Pancreas (tissue), 10 donors: ENCODE data around the gene BIRC2. TPM values are rescaled to one million over a fixed set of nuclear protein-coding genes. Genes with fewer than 3 reads are reported as not detected.
A peak's percentile ranks its signal among the peaks of the same experiment; 100 is the strongest.
"Not testable (repeated sequence)": the region's sequence is repeated elsewhere in the genome, so short reads cannot be mapped to it uniquely, and the experiment has no call there.

Experiments
- ATAC-seq, 4 donors: fragments of 200-7000 bp; cut with Tn5 transposase; one replicate each; pipeline versions ENCODE4 v1.8.0 to v1.9.1; 2020; ENCODE audit warnings: mild to moderate bottlenecking in 4 of 4, moderate library complexity in 4 of 4
- DNase-seq, 6 donors: peaks; one replicate each; pipeline ENCODE4 v3.0.0-alpha.2; 2020
- FAIRE-seq: peaks from 2 replicates; lab custom pipeline; 2012; peaks lifted over from hg19 to GRCh38; lab: Jason Lieb, UNC
- H3K27ac ChIP-seq, 4 donors: fragments of 200-600 bp; sonication (generic); 1 replicate in 3 of 4; 2 replicates in 1 of 4; pipeline versions ENCODE4 v1.5.0 to v1.8.0; 2020
- H3K27me3 ChIP-seq, 4 donors: fragments of 200-600 bp; one replicate each; pipeline ENCODE4 v1.8.0; 2021
- H3K36me3 ChIP-seq, 3 donors: fragments of 200-600 bp; sonication (generic) in 1 of 3; one replicate each; pipeline versions ENCODE4 v1.5.0 to v1.8.0; 2020 to 2021
- H3K4me1 ChIP-seq, 3 donors: fragments of 200-600 bp; one replicate each; pipeline ENCODE4 v1.8.0; 2021
- H3K4me3 ChIP-seq, 4 donors: fragments of 200-600 bp; sonication (generic) in 2 of 4; one replicate each; pipeline versions ENCODE4 v1.5.0 to v1.8.0; 2020 to 2021
- H3K9me3 ChIP-seq, 4 donors: fragments of 200-600 bp; one replicate each; pipeline ENCODE4 v1.8.0; 2021
- WGBS, 2 donors: extraction: QIAGEN DNeasy Blood & Tissue Kit; methylation state at CpG; one replicate each; pipeline ENCODE4 v1.1.7; 2013; 5-methylcytosine and 5-hydroxymethylcytosine counted together
- intact Hi-C, 3 donors: fragments of 100-400 bp; cut with DNase I; formaldehyde crosslinking; loops; one replicate each; pipeline versions ENCODE4 v1.11.1 to v1.14.2; 2022
- polyA plus RNA-seq, 2 donors: library from polyadenylated mRNA; stranded (reverse); fragments of 200-250 nt; gene quantifications; one replicate each; pipeline ENCODE4 v1.2.3, GENCODE V29; 2013
- total RNA-seq, 6 donors: library from RNA; stranded (reverse); fragmentation: NEBNext Ultra II Directional in 4 of 6; extraction: Animal tissue kit (Norgen Biotek cat#: 25700) in 4 of 6; gene quantifications; one replicate each; pipeline versions ENCODE4 v1.2.1 to v1.2.4, GENCODE V29; 2021 to 2023
- TF ChIP-seq, protein P1 (sequence below), 4 donors: fragments of 200-600 bp; sonication (generic) in 3 of 4; IDR thresholded peaks; one replicate each; pipeline versions ENCODE4 v1.5.0 to v1.8.0; 2021; ENCODE audit warnings: antibody characterized with exemption in 4 of 4
- donor health status: healthy with polysubstance abuse.
- donor health status: DM: no; HTN: no; CAD: no; lungs with moderate emphysema.
- donor health status: DM: no; HTN: no; CAD: no.
- donor health status: control.
- donor health status: control.
- donor health status: Bipolar disorder and iron deficiency.
- donor health status: DM: yes; HTN: yes; CAD: no.
- donor health status: DM: no; HTN: no; CAD: no.
- donor health status: DM: no; HTN: no; CAD: no.
- donor health status: DM: yes; HTN: yes; CAD: no.

The BIRC2 gene
- total and polyA plus RNA-seq, 8 donors = 20.2 to 39.1 (median 23.4) TPM

DNA sequence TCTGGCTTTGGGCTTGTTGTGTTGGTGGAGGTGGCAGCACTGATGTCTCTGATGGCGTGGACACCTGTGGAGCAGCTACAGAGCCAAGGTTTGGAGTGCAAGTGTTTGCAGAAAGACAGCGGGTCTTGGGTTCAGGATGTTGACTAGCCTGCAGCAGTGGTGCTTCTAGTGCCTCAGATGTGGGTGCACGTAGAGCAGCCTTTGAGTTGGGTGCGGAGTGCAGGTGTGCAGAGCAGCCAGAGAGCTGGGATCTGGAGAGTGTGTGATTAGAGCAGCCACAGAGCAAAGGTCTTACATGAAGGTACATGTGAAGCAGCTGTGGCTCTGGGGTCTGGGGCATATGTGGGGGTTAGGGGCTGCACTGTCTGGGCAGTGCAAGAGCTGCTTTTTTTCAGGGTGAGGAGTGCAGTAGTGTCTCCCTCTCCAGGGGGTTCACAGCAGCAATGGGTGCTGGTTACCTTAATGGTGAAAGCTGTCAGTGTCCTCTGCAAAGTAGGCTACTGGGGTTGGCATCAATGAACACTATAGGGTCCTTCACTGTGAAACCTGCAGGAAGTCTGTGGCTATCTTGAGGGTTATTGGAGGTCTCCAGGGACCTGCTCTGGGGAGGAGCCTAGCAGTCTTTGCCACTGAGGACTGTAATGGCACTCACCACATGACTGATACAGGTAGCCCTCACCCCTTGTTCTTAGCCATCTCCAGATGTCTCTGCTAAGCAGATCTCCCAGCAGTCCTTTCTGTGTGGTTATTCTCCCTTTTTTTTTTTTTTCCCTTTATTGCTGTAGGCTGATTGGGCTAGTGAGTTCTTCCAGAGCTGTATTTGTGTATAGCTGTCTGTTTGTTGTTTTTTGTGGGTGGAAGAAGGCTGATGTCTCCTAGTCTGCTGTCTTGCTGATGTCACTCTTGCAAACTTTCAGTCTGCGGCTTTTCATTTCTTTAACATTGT lies 14.3 kb downstream of the BIRC2 start:
- intact Hi-C loops = loop anchor here in 1 of 3 donors (10.0 kb wide), 1 partner anchor 133 kb away; no protein-coding TSS in a partner anchor
- FAIRE-seq (no peak), DNase-seq (no peak), ATAC-seq (peak in 1 of 4 donors; percentile 18)
- peaks cover 0 to 36% (median 15%) of the 10 kb centered on the region in 3 donors for H3K36me3 ChIP-seq
- peaks cover 0 to 8% (median 0%) of the 10 kb centered on the region in 3 donors for H3K4me1 ChIP-seq
- TF ChIP-seq, protein P1, sequence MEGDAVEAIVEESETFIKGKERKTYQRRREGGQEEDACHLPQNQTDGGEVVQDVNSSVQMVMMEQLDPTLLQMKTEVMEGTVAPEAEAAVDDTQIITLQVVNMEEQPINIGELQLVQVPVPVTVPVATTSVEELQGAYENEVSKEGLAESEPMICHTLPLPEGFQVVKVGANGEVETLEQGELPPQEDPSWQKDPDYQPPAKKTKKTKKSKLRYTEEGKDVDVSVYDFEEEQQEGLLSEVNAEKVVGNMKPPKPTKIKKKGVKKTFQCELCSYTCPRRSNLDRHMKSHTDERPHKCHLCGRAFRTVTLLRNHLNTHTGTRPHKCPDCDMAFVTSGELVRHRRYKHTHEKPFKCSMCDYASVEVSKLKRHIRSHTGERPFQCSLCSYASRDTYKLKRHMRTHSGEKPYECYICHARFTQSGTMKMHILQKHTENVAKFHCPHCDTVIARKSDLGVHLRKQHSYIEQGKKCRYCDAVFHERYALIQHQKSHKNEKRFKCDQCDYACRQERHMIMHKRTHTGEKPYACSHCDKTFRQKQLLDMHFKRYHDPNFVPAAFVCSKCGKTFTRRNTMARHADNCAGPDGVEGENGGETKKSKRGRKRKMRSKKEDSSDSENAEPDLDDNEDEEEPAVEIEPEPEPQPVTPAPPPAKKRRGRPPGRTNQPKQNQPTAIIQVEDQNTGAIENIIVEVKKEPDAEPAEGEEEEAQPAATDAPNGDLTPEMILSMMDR (IDR thresholded peaks at IDR 0.05) = no peak
- no peak overlapping the region for H3K4me3 ChIP-seq
- H3K27me3 ChIP-seq = no peaks in the 10 kb centered on the region
- H3K27ac ChIP-seq = no peak overlapping the region
- H3K9me3 ChIP-seq = no peaks in the 10 kb centered on the region
- 91 to 94% methylated on average over 5 of the region's 5 CpGs for WGBS, 2 donors

GRCh38 chr11:102364991-102365390 lies 18.0 kb downstream of the BIRC2 start:
- DNase-seq (no peak), ATAC-seq (no peak), FAIRE-seq (no peak)
- no peak overlapping the region for H3K27ac ChIP-seq
- no peak overlapping the region for H3K4me3 ChIP-seq
- H3K27me3 ChIP-seq = no peaks in the 10 kb centered on the region
- TF ChIP-seq, protein P1 (IDR thresholded peaks at IDR 0.05) = no peak
- 72 to 87% methylated on average over 1 of the region's 1 CpG for WGBS, 2 donors
- peaks cover 0 to 51% (median 19%) of the 10 kb centered on the region in 3 donors for H3K36me3 ChIP-seq
- no peaks in the 10 kb centered on the region for H3K4me1 ChIP-seq
- H3K9me3 ChIP-seq = no peaks in the 10 kb centered on the region
- intact Hi-C loops = loop anchor here in 1 of 3 donors (10.0 kb wide), 1 partner anchor 130 kb away; no protein-coding TSS in a partner anchor

- Histone ChIP-seq H3K4me1 (no peaks in the 10 kb centered on the region), H3K36me3 (peaks cover 0 to 47% (median 18%) of the 10 kb centered on the region in 3 donors), H3K27me3 (no peaks in the 10 kb centered on the region), H3K9me3 (no peaks in the 10 kb centered on the region), H3K27ac (peak overlapping the region in 2 of 4 donors; percentile 28), H3K4me3 (no peak overlapping the region)
- ATAC-seq (peak; percentile 28 to 59 (median 50)), FAIRE-seq (no peak), DNase-seq (no peak)
- 31 to 32% methylated on average over 6 of the region's 6 CpGs for WGBS, 2 donors
- TF ChIP-seq, protein P1 (IDR thresholded peaks at IDR 0.05) = no peak
- intact Hi-C loops = loop anchor here in 1 of 3 donors (10.0 kb wide), 1 partner anchor 127 kb away; no protein-coding TSS in a partner anchor
Measured at GRCh38 chr11:102367364-102367763, 20.4 kb downstream of the BIRC2 start.

DNA sequence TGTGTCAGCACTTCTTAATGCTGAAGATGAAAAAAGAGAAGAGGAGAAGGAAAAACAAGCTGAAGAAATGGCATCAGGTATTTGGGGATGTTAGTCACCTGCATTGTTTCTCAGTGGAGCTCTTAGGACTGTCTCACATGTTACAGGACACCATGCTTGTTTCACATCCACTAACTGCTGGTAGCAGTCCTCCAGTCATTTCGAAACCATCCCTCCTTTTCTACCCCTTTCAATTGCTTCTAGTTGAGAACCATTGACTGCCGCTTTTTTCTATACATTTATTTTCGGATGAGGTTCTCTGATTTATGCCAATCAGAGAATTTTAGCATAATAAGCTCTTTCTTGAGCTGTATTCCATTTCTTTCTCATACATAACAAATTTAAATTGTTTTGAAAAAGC lies 21.5 kb downstream of the BIRC2 start:
- H3K27ac ChIP-seq = no peak overlapping the region
- no peaks in the 10 kb centered on the region for H3K4me1 ChIP-seq
- peaks cover 0 to 41% (median 12%) of the 10 kb centered on the region in 3 donors for H3K36me3 ChIP-seq
- no peak for DNase-seq
- 96 to 97% methylated on average over 3 of the region's 3 CpGs for WGBS, 2 donors
- no peak for FAIRE-seq
- no peak overlapping the region for H3K4me3 ChIP-seq
- no peaks in the 10 kb centered on the region for H3K27me3 ChIP-seq
- no peak for ATAC-seq
- TF ChIP-seq, protein P1 (IDR thresholded peaks at IDR 0.05) = no peak
- no peaks in the 10 kb centered on the region for H3K9me3 ChIP-seq
- intact Hi-C loops = loop anchor here in 1 of 3 donors (10.0 kb wide), 1 partner anchor 126 kb away; no protein-coding TSS in a partner anchor

- FAIRE-seq = not testable (repeated sequence)
- ATAC-seq (peak; percentile 96 to 100 (median 100)), DNase-seq (peak in 4 of 6 donors; percentile 40 to 73 (median 66))
Measured at GRCh38 chr11:102374633-102375424, 27.8 kb downstream of the BIRC2 start.

More at GRCh38 chr11:102374633-102375424, 27.8 kb downstream of the BIRC2 start:
- H3K27ac ChIP-seq = peak overlapping the region in 3 of 4 donors; percentile 10 to 63 (median 59)
- H3K27me3 ChIP-seq, H3K9me3 ChIP-seq, intact Hi-C loops: not testable (repeated sequence)
- peak overlapping the region in 3 of 4 donors; percentile 19 to 41 (median 36) for H3K4me3 ChIP-seq
- WGBS, 2 donors = 41 to 49% methylated on average over 28 to 31 of the region's 31 CpGs
- peaks cover 0 to 18% (median 9%) of the 10 kb centered on the region in 3 donors for H3K36me3 ChIP-seq
- H3K4me1 ChIP-seq = peaks cover 0 to 13% (median 12%) of the 10 kb centered on the region in 3 donors
